ENCODE data around the gene KIF26B. TPM values are rescaled to one million over a fixed set of nuclear protein-coding genes. Genes with fewer than 3 reads are reported as not detected.

Gene KIF26B
- total RNA-seq, 1 donor from 2014 or later = 0.32 TPM

- DNase-seq (ENCODE audit: low spot score) = no peak
Observed at GRCh38 chr1:245279346-245279745, 124.6 kb downstream of the KIF26B start.

DNA sequence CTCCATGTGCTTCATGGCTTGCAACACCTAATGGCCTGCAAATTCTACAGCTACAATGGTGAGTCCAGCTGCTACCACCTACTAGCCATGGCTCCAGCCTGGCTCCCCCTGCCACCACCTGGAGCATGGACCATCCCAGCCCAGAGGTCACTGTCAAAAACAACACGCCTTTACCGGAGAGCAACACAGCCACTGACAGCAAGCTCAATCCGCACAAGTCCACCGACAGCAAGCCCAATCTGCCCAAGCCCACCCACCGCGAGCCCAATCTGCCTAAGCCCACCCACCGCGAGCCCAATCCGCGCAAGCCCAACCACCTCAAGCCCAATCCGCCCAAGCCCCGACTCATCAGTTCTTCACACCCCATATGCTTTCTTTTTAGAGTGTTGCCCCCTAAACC lies 128.2 kb downstream of the KIF26B start:
- DNase-seq (ENCODE audit: low spot score) = no peak

GRCh38 chr1:245285168-245285567 lies 130.4 kb downstream of the KIF26B start:
- no peak for DNase-seq (ENCODE audit: low spot score)

DNA sequence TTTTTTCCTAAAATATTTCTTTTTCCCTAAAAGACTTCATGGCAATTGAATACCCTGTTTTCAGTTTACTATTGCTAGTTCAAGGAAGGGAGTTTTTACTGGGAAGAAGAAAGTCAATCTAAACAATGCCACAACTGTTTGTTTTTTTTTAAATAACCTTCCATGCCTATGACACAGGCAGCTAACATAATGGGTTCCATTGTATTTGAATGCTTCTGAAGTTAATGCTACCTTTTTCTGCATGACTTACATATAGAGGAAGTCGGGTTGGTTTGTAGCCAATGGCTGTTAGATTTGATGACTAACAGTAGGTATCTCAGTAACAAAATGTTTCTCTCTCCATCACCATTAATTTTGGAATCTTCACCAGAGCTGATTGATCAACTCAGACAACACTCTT lies 134.0 kb downstream of the KIF26B start:
- DNase-seq (ENCODE audit: low spot score) = no peak

DNA sequence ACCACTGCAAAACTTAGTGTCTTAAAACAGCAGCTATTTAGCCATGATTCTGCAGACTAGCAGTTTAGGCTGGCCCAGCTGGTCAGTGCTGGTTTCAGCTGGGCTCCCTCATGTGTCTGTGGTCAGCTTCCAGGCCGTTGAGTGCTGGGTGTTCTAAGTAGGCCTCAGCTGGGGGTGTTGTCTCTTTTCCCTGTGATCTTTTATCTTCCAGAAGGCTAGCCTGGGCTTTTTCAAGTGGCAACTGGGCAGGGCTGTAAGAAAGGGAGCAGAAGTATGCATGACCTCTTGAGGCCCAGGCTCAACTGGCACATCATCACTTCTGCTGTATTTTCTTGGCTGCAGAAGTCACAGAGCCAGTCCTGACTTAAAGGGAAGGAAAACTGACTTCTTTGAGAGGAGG lies 136.1 kb downstream of the KIF26B start:
- no peak for DNase-seq (ENCODE audit: low spot score)

- no peak for DNase-seq (ENCODE audit: low spot score)
Observed at GRCh38 chr1:245291351-245291750, 136.6 kb downstream of the KIF26B start.

- DNase-seq (ENCODE audit: low spot score) = no peak
Observed at GRCh38 chr1:245292141-245292540, 137.4 kb downstream of the KIF26B start.

GRCh38 chr1:245292553-245292952 lies 137.8 kb downstream of the KIF26B start:
- DNase-seq (ENCODE audit: low spot score) = no peak

GRCh38 chr1:245294020-245294419 lies 139.2 kb downstream of the KIF26B start:
- DNase-seq (ENCODE audit: low spot score) = no peak

DNA sequence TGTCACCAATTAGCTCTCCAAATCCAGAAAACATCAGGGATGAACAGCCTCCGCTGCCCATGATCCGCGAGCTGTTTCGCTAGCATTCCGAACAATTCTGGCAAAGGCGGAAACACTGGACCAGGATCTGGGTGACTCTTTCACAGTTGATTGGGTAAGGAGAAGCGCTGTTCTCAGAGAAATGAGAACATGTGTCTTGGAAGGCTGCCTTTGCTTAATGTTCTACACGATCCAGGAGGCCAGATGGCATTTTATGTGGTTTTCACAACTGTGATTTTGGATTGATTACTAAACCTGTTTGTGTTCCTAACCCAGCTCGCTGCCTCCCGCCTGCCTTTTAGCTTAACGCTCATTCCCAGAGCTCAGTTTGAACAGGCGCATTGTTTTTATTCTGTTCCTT lies 144.0 kb downstream of the KIF26B start:
- DNase-seq (ENCODE audit: low spot score) = no peak

DNA sequence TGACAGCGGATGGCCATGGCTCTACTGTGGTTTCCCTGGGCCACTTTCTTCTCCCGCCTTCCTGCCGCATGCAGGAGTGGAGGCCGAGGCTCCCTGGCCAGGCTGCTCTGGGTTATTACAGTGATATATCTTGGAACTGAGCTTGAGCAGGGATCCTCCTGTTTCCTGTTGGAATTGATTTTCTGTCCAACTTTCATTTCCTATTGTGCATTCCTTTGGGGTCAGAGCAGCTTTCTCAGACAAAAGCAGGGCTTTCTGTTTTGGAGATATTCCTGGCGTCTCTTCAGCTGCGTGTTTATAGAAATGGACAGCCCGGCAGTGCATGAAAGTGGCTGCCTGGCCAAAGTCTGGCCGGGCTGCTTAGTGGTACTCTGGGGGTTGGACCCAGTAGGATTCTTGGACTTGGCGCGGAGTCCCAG lies 146.4 kb downstream of the KIF26B start:
- peak; percentile 39 for DNase-seq (ENCODE audit: low spot score)

- DNase-seq (ENCODE audit: low spot score) = no peak
Observed at GRCh38 chr1:245301921-245302320, 147.1 kb downstream of the KIF26B start.

DNA sequence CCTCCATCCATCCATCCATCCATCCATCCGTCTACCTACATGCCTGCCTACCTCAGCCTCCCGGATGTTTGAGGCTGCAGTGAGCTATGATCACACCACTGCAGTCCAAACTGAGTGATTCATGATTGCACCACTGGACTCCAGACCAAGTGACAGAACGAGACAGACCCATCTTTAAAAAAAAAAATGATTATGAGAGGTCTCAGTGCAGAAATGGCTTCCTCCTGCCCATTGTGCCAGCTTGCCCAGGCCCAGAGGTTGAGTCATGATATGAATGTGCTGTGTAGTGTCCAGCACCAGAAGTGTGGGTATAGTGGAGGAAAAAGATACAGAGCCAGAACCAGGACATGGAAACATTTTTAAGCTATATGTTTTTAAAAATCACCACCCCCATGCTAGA lies 149.9 kb downstream of the KIF26B start:
- no peak for DNase-seq (ENCODE audit: low spot score)

DNA sequence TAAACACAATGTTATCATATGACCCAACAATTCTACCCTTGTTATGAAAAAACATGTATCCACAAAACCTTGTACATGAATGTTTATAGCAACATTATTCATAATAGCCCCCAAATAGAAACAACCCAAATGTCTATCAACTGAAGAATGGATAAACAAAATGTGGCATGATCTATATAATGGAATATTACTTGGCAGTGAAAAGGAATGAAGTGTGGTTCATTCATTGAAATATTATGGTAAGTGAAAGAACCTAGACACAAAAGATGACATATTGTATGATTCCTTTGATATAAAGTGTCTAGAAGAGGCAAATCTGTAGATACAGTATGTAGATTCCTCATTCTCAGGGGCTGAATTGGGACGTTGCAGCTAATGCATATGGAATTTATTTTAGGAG lies 151.2 kb downstream of the KIF26B start:
- no peak for DNase-seq (ENCODE audit: low spot score)

DNA sequence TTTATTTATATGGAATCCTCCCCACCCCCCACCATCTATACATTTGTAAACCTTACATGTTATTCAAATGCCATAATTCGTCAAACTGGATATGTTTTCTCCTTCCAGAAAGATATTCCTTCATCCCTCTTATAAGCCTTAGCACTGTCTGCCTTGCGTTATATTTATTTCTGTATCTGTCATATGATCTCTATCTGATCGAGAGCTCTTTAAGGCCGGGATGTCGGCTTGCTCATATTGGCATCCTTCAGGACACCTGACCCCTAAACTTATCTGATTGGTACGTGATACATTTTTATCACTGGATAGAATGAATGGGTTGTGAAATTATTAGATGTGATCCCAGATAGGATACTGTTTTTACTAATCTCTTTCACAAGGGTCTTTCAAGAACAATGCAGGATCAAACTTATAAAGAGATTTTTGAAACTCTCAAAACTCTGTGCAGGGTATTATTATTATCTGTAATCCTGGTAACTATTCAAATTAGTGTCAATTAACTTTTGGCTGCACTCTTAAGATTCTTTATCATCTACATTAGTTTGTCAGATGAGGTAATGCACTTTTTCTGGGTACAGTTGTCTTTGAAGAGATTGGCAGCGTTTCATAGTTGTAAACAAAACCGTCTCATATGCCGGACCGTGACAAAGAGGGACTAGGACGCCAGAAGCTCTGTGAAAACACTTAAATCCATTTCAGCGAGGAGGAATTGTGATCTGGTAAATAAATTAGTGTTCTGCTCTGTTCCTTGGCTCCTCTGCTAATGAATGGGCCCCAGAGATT lies 152.0 kb downstream of the KIF26B start:
- no peak for DNase-seq (ENCODE audit: low spot score)

DNA sequence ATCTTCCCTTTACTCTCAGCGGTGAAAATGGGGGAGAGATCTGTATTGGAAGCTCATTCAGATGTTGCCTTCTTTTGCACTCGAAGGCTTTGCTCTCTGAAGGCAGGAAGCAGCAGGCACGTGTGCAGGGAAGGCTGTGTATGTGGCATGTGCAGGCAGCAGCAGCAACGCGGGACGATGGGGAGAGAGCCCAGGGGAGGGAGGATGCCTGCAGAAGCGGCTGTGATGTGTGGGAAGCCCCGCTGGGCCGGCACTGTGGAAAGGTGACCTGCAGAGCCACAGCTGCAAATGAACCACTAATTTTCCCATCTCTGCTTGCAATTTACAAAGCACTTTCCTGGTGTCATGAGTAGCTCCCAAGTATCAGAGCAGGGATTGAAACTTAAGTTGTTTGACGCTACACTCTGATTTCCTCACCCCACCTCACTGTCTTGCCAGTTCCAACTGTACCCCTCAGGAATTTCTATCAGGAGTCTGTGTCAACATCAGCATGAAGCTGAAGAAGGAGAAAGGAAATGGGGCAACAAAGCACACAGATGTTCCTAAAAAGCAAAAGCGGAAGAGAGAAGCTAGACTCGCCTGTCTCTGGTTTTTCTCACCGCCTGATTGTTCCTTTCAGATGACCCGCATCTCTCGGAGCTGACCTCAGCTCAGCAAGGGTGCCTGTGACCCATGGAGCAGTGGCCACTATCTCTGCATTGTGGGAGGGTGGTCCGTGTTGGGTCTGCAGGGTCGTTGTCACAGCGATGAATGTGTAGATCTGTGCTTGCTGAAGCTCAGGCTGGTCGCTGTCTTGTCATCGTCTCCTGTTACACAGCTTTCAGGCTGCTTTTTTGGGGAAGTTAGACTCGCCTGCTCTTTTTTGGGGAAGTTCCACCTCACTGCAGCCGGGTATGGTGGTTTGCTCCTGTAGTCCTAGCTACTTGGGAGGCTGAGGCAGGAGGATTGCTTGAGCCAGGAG lies 156.1 kb downstream of the KIF26B start:
- no peak for DNase-seq (ENCODE audit: low spot score)

DNA sequence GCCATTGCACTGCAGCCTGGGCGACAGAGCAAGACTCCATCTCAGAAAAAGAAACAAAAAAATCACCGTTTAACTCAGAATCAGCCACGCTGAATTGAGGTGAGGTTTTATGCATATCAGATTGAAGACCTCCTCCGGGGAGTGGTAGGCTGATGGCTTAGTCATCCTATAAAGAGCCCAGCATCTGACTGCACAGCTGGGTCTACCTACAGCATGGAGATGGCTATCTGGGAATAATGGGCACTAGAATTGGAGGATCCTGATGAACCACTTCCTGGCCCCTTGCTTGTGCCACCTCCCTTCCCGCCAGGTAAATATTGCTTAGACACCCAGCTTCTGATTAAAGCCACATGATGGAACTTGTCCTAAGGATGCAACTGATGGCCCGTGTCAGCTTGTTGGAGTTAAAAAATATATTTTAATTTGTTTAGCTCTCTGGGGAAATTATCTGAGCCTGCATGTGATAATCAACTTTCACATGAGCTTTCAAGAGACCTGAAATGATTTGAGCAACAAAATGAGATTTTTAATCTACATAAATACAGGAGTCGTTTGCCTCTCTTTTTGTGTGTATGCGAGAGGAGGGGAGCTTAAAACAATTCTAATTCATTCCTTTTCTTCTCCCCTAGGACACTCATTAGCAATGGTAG lies 157.2 kb downstream of the KIF26B start:
- DNase-seq (ENCODE audit: low spot score) = no peak

DNA sequence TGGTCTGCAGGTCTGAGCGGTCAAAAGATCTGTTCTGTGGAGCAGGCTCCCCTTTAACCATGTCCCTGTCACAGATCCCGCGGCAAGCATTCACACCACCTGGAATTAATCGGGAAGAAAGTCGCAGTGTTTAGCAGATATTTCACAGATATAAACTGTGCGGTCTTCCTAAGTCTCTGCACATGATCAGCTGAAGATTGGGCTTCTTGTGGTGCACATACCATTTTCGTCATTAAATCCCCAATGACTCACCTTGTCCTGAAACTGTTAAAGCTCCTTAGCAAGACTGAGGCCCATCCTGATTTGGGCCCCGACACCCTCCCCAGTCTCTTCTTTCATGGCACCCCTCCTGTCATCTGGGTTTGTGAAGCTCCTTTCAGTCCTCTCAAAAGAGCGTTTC lies 158.8 kb downstream of the KIF26B start:
- DNase-seq (ENCODE audit: low spot score) = no peak

- DNase-seq (ENCODE audit: low spot score) = no peak
Observed at GRCh38 chr1:245316784-245317183, 162.0 kb downstream of the KIF26B start.

GRCh38 chr1:245317217-245317616 lies 162.4 kb downstream of the KIF26B start:
- no peak for DNase-seq (ENCODE audit: low spot score)

DNA sequence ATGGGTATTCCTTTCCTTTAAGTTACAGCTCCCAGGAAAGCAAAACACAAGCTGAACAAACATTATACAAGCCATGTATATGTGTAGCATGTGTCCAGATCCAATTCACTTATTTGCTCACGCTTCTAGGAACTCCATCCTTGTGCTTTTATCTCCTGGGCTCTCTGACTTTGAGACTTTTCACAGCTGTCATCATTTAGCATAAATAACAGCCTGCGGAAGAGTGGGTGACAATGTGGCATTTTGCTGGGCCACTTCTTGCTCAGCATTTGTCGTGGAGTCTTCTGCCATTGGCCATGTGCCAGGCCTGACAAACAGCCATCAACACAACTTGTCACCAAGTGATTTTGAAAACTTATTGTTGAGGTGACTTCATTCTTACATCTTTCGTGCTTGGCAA lies 164.3 kb downstream of the KIF26B start:
- no peak for DNase-seq (ENCODE audit: low spot score)

DNA sequence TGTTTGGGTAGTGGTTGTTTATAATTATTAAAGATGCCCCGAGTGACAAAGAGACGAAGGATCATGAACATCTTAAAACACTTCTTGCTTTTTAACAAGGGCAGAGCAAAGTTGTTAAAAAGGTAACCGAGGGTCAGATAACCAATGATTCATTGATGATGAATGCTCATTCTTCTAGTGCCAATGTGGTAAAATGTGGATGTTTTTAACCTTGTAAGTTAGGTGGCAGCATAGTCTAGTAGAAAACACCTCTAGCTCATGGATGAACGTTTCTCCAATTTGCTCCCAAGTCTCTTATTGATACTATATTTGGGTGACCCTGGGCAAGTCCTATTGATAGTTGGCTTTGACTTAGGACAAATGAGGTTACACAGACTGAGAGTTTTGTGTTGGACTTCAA lies 167.9 kb downstream of the KIF26B start:
- DNase-seq (ENCODE audit: low spot score) = no peak

Data from mucosa of gallbladder (tissue), 1 donor.